ENCODE results near the gene OR2T11. TPM values are rescaled to one million over a fixed set of nuclear protein-coding genes. Genes with fewer than 3 reads are reported as not detected.

The OR2T11 gene
- total RNA-seq, 1 donor from 2014 or later, result not detected

GRCh38 chr1:248611883-248612414 lies 22.9 kb downstream of the OR2T11 start:
- Histone ChIP-seq H3K9me3 (no peaks in the 10 kb centered on the region), H3K36me3 (no peaks in the 10 kb centered on the region), H3K4me1 (no peaks in the 10 kb centered on the region), H3K4me3 (no peak overlapping the region), H3K27ac (no peak overlapping the region), H3K27me3 (no peaks in the 10 kb centered on the region)
- DNase-seq (no peak), ATAC-seq (no peak)
- intact Hi-C loops (cut with DNase I), result no loop called here
- TF ChIP-seq, protein P1, sequence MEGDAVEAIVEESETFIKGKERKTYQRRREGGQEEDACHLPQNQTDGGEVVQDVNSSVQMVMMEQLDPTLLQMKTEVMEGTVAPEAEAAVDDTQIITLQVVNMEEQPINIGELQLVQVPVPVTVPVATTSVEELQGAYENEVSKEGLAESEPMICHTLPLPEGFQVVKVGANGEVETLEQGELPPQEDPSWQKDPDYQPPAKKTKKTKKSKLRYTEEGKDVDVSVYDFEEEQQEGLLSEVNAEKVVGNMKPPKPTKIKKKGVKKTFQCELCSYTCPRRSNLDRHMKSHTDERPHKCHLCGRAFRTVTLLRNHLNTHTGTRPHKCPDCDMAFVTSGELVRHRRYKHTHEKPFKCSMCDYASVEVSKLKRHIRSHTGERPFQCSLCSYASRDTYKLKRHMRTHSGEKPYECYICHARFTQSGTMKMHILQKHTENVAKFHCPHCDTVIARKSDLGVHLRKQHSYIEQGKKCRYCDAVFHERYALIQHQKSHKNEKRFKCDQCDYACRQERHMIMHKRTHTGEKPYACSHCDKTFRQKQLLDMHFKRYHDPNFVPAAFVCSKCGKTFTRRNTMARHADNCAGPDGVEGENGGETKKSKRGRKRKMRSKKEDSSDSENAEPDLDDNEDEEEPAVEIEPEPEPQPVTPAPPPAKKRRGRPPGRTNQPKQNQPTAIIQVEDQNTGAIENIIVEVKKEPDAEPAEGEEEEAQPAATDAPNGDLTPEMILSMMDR (IDR thresholded peaks at IDR 0.05), result no peak

GRCh38 chr1:248610301-248610700 lies 24.6 kb downstream of the OR2T11 start:
- intact Hi-C loops (cut with DNase I), result no loop called here
- Histone ChIP-seq H3K36me3 (no peaks in the 10 kb centered on the region), H3K27me3 (no peaks in the 10 kb centered on the region), H3K9me3 (no peaks in the 10 kb centered on the region), H3K27ac (no peak overlapping the region), H3K4me1 (no peaks in the 10 kb centered on the region), H3K4me3 (no peak overlapping the region)
- TF ChIP-seq, protein P1 (IDR thresholded peaks at IDR 0.05), result no peak
- ATAC-seq (no peak), DNase-seq (no peak)

DNA sequence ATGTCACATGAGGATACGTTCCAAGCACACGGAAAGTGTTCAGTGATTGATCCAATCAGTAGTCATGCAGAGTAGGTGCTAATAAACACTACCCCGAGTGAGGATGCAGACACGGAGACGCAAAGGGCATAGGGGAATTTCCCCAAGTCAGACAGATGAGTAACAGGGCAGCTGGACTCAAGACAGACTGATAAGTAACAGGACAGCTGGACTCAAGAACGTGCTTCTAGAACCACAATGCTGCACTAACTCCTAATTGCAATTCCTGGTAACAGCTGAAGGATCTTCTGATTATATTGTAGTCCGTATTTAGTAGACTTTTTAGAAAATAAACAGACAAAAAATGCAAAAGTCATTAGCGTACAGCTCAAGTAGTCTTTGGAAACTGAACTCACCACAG lies 35.5 kb downstream of the OR2T11 start:
- TF ChIP-seq, protein P1 (IDR thresholded peaks at IDR 0.05), result no peak
- Histone ChIP-seq H3K9me3 (no peaks in the 10 kb centered on the region), H3K27me3 (no peaks in the 10 kb centered on the region), H3K4me3 (no peak overlapping the region), H3K36me3 (no peaks in the 10 kb centered on the region), H3K27ac (no peak overlapping the region), H3K4me1 (no peaks in the 10 kb centered on the region)
- intact Hi-C loops (cut with DNase I), result no loop called here
- no peak for DNase-seq
- ATAC-seq, result no peak

- DNase-seq, result no peak
- Histone ChIP-seq H3K27ac (no peak within 1 kb of the TSS), H3K4me1 (no peaks in the 10 kb centered on the region), H3K27me3 (no peaks in the 10 kb centered on the region), H3K4me3 (no peak within 1 kb of the TSS), H3K36me3 (no peaks in the 10 kb centered on the region), H3K9me3 (no peaks in the 10 kb centered on the region)
- ATAC-seq, result no peak
- intact Hi-C loops (cut with DNase I), result no loop called here
- TF ChIP-seq, protein P1 (IDR thresholded peaks at IDR 0.05), result no peak
These were observed 37.3 kb downstream of the OR2T11 start, which contains the start of gene OR2T10 for GRCh38 chr1:248597589-248597988. Gene OR2T10, minus strand, starts transcription at chr1:248597700. Its CDS starts 3,932 bp downstream, at chr1:248593768.

DNA sequence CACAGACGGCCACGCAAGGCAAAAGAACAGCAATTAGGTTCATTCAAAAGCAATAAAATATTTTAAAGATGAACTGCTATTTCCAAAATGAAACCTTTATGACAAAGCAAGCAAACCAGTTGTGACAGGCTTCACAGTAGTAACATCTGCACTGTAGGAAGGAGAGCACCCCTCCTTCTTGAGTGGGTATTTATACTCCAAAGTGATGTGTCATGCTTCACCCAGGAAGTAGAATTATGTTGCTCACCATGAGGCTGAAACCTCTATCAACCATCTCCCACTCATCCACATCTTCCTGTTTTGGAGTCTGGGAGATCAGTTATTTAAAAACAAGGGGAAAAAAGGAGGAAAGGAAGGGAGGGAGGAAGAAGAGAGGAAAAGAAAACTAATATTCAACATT lies 38.3 kb downstream of the OR2T11 start:
- intact Hi-C loops (cut with DNase I), result no loop called here
- Histone ChIP-seq H3K4me3 (no peak overlapping the region), H3K36me3 (no peaks in the 10 kb centered on the region), H3K9me3 (no peaks in the 10 kb centered on the region), H3K4me1 (no peaks in the 10 kb centered on the region), H3K27ac (no peak overlapping the region), H3K27me3 (no peaks in the 10 kb centered on the region)
- no peak for DNase-seq
- TF ChIP-seq, protein P1 (IDR thresholded peaks at IDR 0.05), result no peak
- ATAC-seq, result peak; percentile 45

DNA sequence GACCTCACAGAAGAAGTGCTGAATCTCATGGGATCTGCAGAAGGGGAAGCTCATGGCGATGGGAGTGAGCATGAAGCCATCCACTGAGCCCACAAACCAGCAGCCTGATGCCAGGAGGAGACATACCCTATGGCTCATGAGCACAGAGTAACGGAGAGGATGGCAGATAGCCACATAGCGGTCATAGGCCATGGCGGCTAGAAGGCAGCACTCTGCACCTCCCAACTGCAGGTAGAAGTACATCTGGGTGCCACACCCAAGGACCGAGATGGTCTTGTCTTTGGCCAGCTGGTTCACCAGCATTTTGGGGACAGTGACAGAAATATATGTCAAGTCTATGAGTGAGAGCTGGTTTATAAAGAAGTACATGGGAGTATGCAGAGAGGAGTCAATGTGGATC lies 41.7 kb downstream of the OR2T11 start:
- intact Hi-C loops (cut with DNase I), result no loop called here
- DNase-seq (no peak), ATAC-seq (no peak)
- no peaks in the 10 kb centered on the region for H3K4me1 ChIP-seq
- H3K36me3 ChIP-seq, result no peaks in the 10 kb centered on the region
- no peaks in the 10 kb centered on the region for H3K9me3 ChIP-seq
- no peak overlapping the region for H3K4me3 ChIP-seq
- H3K27me3 ChIP-seq, result no peaks in the 10 kb centered on the region
- TF ChIP-seq, protein P1 (IDR thresholded peaks at IDR 0.05), result no peak
- H3K27ac ChIP-seq, result no peak overlapping the region
